Activated CD4-positive, CD25-positive, alpha-beta regulatory T cell treated with anti-CD3 and anti-CD28 coated beads, Interleukin-2, amount 50 U/mL, for 72 hours (primary cell): Measurements from ENCODE around the gene DCUN1D1.

Experiments used
- DNase-seq: peaks from one replicate; pipeline ENCODE4 v3.0.0; 2021

DCUN1D1 gene

GRCh38 chr3:182889948-182890629 lies 90.2 kb downstream of the DCUN1D1 start:
- no peak for DNase-seq
